IMR-90 (cell line): ENCODE results near the gene AP3S1. TPM values are rescaled to one million over a fixed set of nuclear protein-coding genes. Genes with fewer than 3 reads are reported as not detected.

Experiments
- ATAC-seq: fragments of 200-7000 bp; cut with Tn5 transposase; 2 replicates; pipeline ENCODE4 v1.9.1; 2020; ENCODE audit warnings: low read depth, mild to moderate bottlenecking, moderate library complexity
- BruUV-seq: library from RNA; stranded (reverse); fragments of 400-500 nt; replicated peaks from 2 replicates; lab custom pipeline; 2021; lab: Mats Ljungman, UMichigan
- CTCF ChIA-PET: fragments of 300-600 bp; formaldehyde crosslinking; extraction: SDS; loops from one replicate; lab custom pipeline; 2021; ENCODE audit warnings: antibody characterized with exemption; lab: Yijun Ruan, JAX
- POLR2A ChIA-PET: fragments of 300-600 bp; sonication (Branson Sonifier 250); formaldehyde crosslinking; loops from one replicate; lab custom pipeline; 2022; ENCODE audit warnings: antibody characterized with exemption; ENCODE audit not compliant: unreplicated experiment; lab: Charles Lee
- DNase-seq: peaks from one replicate; pipeline ENCODE4 v3.0.0; 2013
- H2AFZ ChIP-seq: replicated peaks from 2 replicates; pipeline ENCODE3; 2013; ENCODE audit warnings: low read length, mild to moderate bottlenecking; ENCODE audit not compliant: poor library complexity
- H2AK5ac ChIP-seq: 2 replicates; pipeline ENCODE4 v1.6.1; 2013; ENCODE audit warnings: low read depth, low read length, inconsistent platforms
- H2AK9ac ChIP-seq: replicated peaks from 2 replicates; pipeline ENCODE3; 2013; ENCODE audit warnings: mild to moderate bottlenecking, low read depth, low read length, moderate library complexity; ENCODE audit not compliant: poor library complexity
- H2BK120ac ChIP-seq: 2 replicates; pipeline ENCODE4 v1.6.1; 2013; ENCODE audit warnings: low read depth, low read length, inconsistent platforms
- H2BK15ac ChIP-seq: 3 replicates; pipeline ENCODE4 v1.6.1; 2013; ENCODE audit warnings: low read depth, low read length, inconsistent platforms
- H2BK20ac ChIP-seq: 2 replicates; pipeline ENCODE4 v1.6.1; 2013; ENCODE audit warnings: low read depth, mild to moderate bottlenecking, inconsistent platforms, low read length, moderate library complexity
- H2BK5ac ChIP-seq: 2 replicates; pipeline ENCODE4 v1.6.1; 2013; ENCODE audit warnings: mild to moderate bottlenecking, low read depth, low read length, inconsistent platforms; ENCODE audit not compliant: poor library complexity, severe bottlenecking
- H3K14ac ChIP-seq: replicated peaks from 2 replicates; pipeline ENCODE4 v1.6.1; 2013; ENCODE audit warnings: low read depth, low read length, inconsistent platforms
- H3K18ac ChIP-seq: 2 replicates; pipeline ENCODE4 v1.6.1; 2013; ENCODE audit warnings: low read depth, low read length, control low read depth
- H3K23ac ChIP-seq: 2 replicates; pipeline ENCODE4 v1.6.1; 2013; ENCODE audit warnings: low read depth, low read length, inconsistent platforms
- H3K27ac ChIP-seq: 2 replicates; pipeline ENCODE4 v1.5.1; 2013; ENCODE audit warnings: mild to moderate bottlenecking, control low read depth, low read length; ENCODE audit not compliant: insufficient read depth
- H3K27me3 ChIP-seq: 2 replicates; pipeline ENCODE4 v1.6.1; 2013; ENCODE audit warnings: low read length; ENCODE audit not compliant: control insufficient read depth, insufficient read depth
- H3K36me3 ChIP-seq: 2 replicates; pipeline ENCODE4 v1.6.1; 2013; ENCODE audit warnings: low read length, mixed read lengths; ENCODE audit not compliant: control insufficient read depth, insufficient read depth
- H3K4ac ChIP-seq: 2 replicates; pipeline ENCODE4 v1.6.1; 2013; ENCODE audit warnings: low read depth, low read length, inconsistent platforms
- H3K4me1 ChIP-seq: 2 replicates; pipeline ENCODE4 v1.6.1; 2013; ENCODE audit warnings: low read length, mixed read lengths; ENCODE audit not compliant: control insufficient read depth, insufficient read depth
- H3K4me2 ChIP-seq: 2 replicates; pipeline ENCODE4 v1.6.1; 2013; ENCODE audit warnings: low read depth, mild to moderate bottlenecking, control low read depth, low read length, moderate library complexity
- H3K4me3 ChIP-seq: 2 replicates; pipeline ENCODE4 v1.5.1; 2013; ENCODE audit warnings: low read depth, mild to moderate bottlenecking, control low read depth, low read length, moderate library complexity; ENCODE audit not compliant: insufficient read depth
- H3K56ac ChIP-seq: 2 replicates; pipeline ENCODE4 v1.6.1; 2013; ENCODE audit warnings: low read length, inconsistent platforms; ENCODE audit not compliant: insufficient read depth; ENCODE audit errors: extremely low read depth
- H3K79me1 ChIP-seq, 2 experiments: 2 replicates each; pipeline ENCODE4 v1.6.1; 2013; ENCODE audit warnings: low read length in 2 of 2, inconsistent platforms in 1 of 2, low read depth in 1 of 2
- H3K9ac ChIP-seq: 2 replicates; pipeline ENCODE4 v1.6.1; 2013; ENCODE audit warnings: low read depth, low read length, control low read depth
- H3K9me1 ChIP-seq: 2 replicates; pipeline ENCODE4 v1.6.1; 2013; ENCODE audit warnings: low read length, inconsistent platforms; ENCODE audit not compliant: insufficient read depth
- H3K9me3 ChIP-seq: 2 replicates; pipeline ENCODE4 v1.6.1; 2013; ENCODE audit warnings: low read length; ENCODE audit not compliant: control insufficient read depth, insufficient read depth
- H4K20me1 ChIP-seq: 2 replicates; pipeline ENCODE4 v1.6.1; 2013; ENCODE audit warnings: low read length, inconsistent platforms; ENCODE audit not compliant: insufficient read depth
- H4K5ac ChIP-seq: 2 replicates; pipeline ENCODE4 v1.6.1; 2013; ENCODE audit warnings: mild to moderate bottlenecking, low read depth, low read length, control low read depth
- H4K8ac ChIP-seq, 2 experiments: 2 replicates each; pipeline ENCODE4 v1.6.1; 2013; ENCODE audit warnings: low read depth in 2 of 2, low read length in 2 of 2, control low read depth in 1 of 2, inconsistent platforms in 1 of 2
- H4K91ac ChIP-seq: 2 replicates; pipeline ENCODE4 v1.6.1; 2013; ENCODE audit warnings: low read depth, low read length, inconsistent platforms; ENCODE audit not compliant: insufficient read depth
- CHD1 ChIP-seq: IDR thresholded peaks from 2 replicates; pipeline ENCODE4 v1.6.1; 2012; ENCODE audit warnings: low read depth, low read length, improper control_type of control experiment
- MAFK ChIP-seq: IDR thresholded peaks from 2 replicates; pipeline ENCODE4 v1.6.1; 2012; ENCODE audit warnings: low read depth, low read length, improper control_type of control experiment
- MAZ ChIP-seq: IDR thresholded peaks from 2 replicates; pipeline ENCODE4 v1.6.1; 2012; ENCODE audit warnings: low read depth, mild to moderate bottlenecking, low read length, improper control_type of control experiment, moderate library complexity, borderline replicate concordance
- NFE2L2 ChIP-seq: fragments of 150-350 bp; IDR thresholded peaks from 2 replicates; pipeline ENCODE4 v1.6.1; 2016; ENCODE audit warnings: low read depth, mild to moderate bottlenecking, low read length
- RCOR1 ChIP-seq: IDR thresholded peaks from 2 replicates; pipeline ENCODE4 v1.6.1; 2012; ENCODE audit warnings: mild to moderate bottlenecking, low read length, improper control_type of control experiment; ENCODE audit not compliant: insufficient replicate concordance
- RFX5 ChIP-seq: IDR thresholded peaks from 2 replicates; pipeline ENCODE4 v1.8.0; 2012; ENCODE audit warnings: low read depth, mild to moderate bottlenecking, low read length, moderate library complexity
- SMC3 ChIP-seq: fragments of 150-350 bp; IDR thresholded peaks from 2 replicates; pipeline ENCODE4 v1.6.1; 2016; ENCODE audit warnings: low read depth, mild to moderate bottlenecking, antibody characterized with exemption, low read length, moderate library complexity
- WGBS, 2 experiments: methylation state at CpG; one replicate each; pipeline versions ENCODE4 v1.1.5 to v1.1.7; 2013; ENCODE audit warnings: missing lambda C conversion rate in 2 of 2; ENCODE audit not compliant: insufficient read length in 1 of 2; ENCODE audit errors: extremely low coverage in 2 of 2; 5-methylcytosine and 5-hydroxymethylcytosine counted together
- dilution Hi-C: fragments of 300-500 bp; cut with HindIII; formaldehyde crosslinking; loops from one replicate; pipeline ENCODE4 v1.14.3; 2018; ENCODE audit warnings: low sequenced_read_pairs; ENCODE audit not compliant: unreplicated experiment
- in situ Hi-C: fragments of 300-500 bp; cut with MboI; formaldehyde crosslinking; loops from 3 replicates; pipeline ENCODE4 v1.14.3; 2019; ENCODE audit warnings: low sequenced_read_pairs, inconsistent platforms, mixed read lengths
- intact Hi-C: fragments of 100-400 bp; cut with micrococcal nuclease; formaldehyde crosslinking; loops from 2 replicates; pipeline ENCODE4 v1.10.0; 2022
- polyA plus RNA-seq, 3 experiments: library from polyadenylated mRNA; depleted of rRNA; stranded (reverse); fragments of >200 nt; gene quantifications; 2 replicates each; pipeline ENCODE4 v1.2.3, GENCODE V29; 2012; ENCODE audit warnings: low replicate concordance in 1 of 3
- total RNA-seq: library from RNA; depleted of rRNA; stranded (reverse); fragments of >200 nt; gene quantifications from 2 replicates; pipeline ENCODE4 v1.2.3, GENCODE V29; 2012
- TF ChIP-seq, protein P1 (sequence below): conservative IDR thresholded peaks from 2 replicates; pipeline ENCODE4 v1.5.1; 2012; ENCODE audit warnings: mild to moderate bottlenecking, low read depth, low read length, improper control_type of control experiment
- TF ChIP-seq, protein P2 (sequence below): fragments of 150-350 bp; IDR thresholded peaks from 2 replicates; pipeline ENCODE4 v1.6.1; 2016; ENCODE audit warnings: low read depth, mild to moderate bottlenecking, low read length, moderate library complexity, borderline replicate concordance

Gene AP3S1
- total and polyA plus RNA-seq, 2 of the 4 experiments (the other 2 are of a cell fraction), result 21.9 to 73.1 TPM

DNA sequence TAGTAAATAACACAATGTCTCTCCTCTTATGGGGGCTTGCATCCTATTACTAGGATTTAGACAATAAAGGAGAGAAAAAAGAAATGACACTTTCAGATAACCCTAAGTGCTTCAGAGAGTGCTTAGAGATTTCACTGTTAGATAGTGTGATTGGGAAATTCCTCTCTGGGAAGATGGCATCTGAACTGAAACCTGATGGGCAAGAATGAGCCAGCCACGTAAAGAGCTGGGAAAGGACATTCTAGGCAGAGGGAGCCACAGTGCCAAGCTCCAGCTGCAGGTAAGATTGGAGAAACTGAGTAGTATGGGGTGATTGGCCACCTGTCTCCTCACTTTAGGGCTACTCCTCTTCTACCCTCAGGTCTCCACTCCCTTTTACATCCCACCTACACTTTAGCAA, 39.8 kb upstream of the AP3S1 start:
- in situ Hi-C loops, result no loop called here
- no peak overlapping the region for H4K8ac ChIP-seq
- no peaks in the 10 kb centered on the region; the same call in 1 of the 2 replicates for H3K9me1 ChIP-seq
- H2BK15ac ChIP-seq, result no peak overlapping the region
- dilution Hi-C loops, result no loop called here
- no peak overlapping the region for H3K4me3 ChIP-seq
- no peak for DNase-seq
- no peak overlapping the region for H3K18ac ChIP-seq
- ATAC-seq, result no peak
- no peak overlapping the region for H3K27ac ChIP-seq
- H2BK120ac ChIP-seq, result no peak overlapping the region
- H2AK5ac ChIP-seq, result no peak overlapping the region
- H3K56ac ChIP-seq, result no peak overlapping the region
- no peak overlapping the region for H4K5ac ChIP-seq
- no peak overlapping the region for H2BK20ac ChIP-seq
- H3K9ac ChIP-seq, result no peak overlapping the region
- WGBS, 2 experiments, result no CpG with 5 or more reads among the region's 1 CpG
- no peak overlapping the region for H4K91ac ChIP-seq
- H2AK9ac ChIP-seq, result no peak overlapping the region
- no peak overlapping the region for H3K14ac ChIP-seq
- ChIA-PET POLR2A (no interaction called here), CTCF (no interaction called here)
- no peak overlapping the region for H3K4me2 ChIP-seq
- TF ChIP-seq RFX5 (no peak), NFE2L2 (no peak), MAZ (no peak), SMC3 (no peak), MAFK (no peak), CHD1 (no peak), RCOR1 (no peak)
- TF ChIP-seq, protein P1, sequence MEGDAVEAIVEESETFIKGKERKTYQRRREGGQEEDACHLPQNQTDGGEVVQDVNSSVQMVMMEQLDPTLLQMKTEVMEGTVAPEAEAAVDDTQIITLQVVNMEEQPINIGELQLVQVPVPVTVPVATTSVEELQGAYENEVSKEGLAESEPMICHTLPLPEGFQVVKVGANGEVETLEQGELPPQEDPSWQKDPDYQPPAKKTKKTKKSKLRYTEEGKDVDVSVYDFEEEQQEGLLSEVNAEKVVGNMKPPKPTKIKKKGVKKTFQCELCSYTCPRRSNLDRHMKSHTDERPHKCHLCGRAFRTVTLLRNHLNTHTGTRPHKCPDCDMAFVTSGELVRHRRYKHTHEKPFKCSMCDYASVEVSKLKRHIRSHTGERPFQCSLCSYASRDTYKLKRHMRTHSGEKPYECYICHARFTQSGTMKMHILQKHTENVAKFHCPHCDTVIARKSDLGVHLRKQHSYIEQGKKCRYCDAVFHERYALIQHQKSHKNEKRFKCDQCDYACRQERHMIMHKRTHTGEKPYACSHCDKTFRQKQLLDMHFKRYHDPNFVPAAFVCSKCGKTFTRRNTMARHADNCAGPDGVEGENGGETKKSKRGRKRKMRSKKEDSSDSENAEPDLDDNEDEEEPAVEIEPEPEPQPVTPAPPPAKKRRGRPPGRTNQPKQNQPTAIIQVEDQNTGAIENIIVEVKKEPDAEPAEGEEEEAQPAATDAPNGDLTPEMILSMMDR, result no peak
- TF ChIP-seq, protein P2, sequence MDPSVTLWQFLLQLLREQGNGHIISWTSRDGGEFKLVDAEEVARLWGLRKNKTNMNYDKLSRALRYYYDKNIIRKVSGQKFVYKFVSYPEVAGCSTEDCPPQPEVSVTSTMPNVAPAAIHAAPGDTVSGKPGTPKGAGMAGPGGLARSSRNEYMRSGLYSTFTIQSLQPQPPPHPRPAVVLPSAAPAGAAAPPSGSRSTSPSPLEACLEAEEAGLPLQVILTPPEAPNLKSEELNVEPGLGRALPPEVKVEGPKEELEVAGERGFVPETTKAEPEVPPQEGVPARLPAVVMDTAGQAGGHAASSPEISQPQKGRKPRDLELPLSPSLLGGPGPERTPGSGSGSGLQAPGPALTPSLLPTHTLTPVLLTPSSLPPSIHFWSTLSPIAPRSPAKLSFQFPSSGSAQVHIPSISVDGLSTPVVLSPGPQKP, result no peak
- intact Hi-C loops, result no loop called here
- no peak overlapping the region for H3K23ac ChIP-seq
- no peaks in the 10 kb centered on the region for H3K36me3 ChIP-seq
- no peaks in the 10 kb centered on the region for H3K79me1 ChIP-seq
- H2BK5ac ChIP-seq, result no peak overlapping the region
- no peaks in the 10 kb centered on the region for H3K27me3 ChIP-seq
- BruUV-seq, result no TSS peak
- no peaks in the 10 kb centered on the region for H3K4me1 ChIP-seq
- no peak overlapping the region for H2AFZ ChIP-seq
- H3K9me3 ChIP-seq, result no peaks in the 10 kb centered on the region
- H3K4ac ChIP-seq, result no peak overlapping the region
- no peaks in the 10 kb centered on the region for H4K20me1 ChIP-seq
